ENCODE data around the gene CDK4. TPM values are rescaled to one million over a fixed set of nuclear protein-coding genes. Genes with fewer than 3 reads are reported as not detected.

The CDK4 gene
- total RNA-seq, 1 donor from 2014 or later, result 227 TPM

GRCh38 chr12:57739914-57740538, 12.1 kb downstream of the CDK4 start:
- Mint-ChIP-seq H3K27me3 (ENCODE audit: insufficient read depth) (no peaks in the 10 kb centered on the region), H3K9me3 (no peaks in the 10 kb centered on the region), H3K27ac (peak overlapping the region; percentile 89), H3K36me3 (ENCODE audit: low read depth) (peaks cover 14% of the 10 kb centered on the region), H3K4me3 (peak overlapping the region; percentile 88), H3K4me1 (ENCODE audit: low read depth) (peaks cover 45% of the 10 kb centered on the region)
- no peak for DNase-seq (ENCODE audit: low spot score)
- intact Hi-C loops (cut with micrococcal nuclease), result loop anchor here (5.0 kb wide), 3 partner anchors 128 to 1857 kb away; partner anchors contain the start of genes ARHGAP9, ARHGEF25 and SLC16A7

DNA sequence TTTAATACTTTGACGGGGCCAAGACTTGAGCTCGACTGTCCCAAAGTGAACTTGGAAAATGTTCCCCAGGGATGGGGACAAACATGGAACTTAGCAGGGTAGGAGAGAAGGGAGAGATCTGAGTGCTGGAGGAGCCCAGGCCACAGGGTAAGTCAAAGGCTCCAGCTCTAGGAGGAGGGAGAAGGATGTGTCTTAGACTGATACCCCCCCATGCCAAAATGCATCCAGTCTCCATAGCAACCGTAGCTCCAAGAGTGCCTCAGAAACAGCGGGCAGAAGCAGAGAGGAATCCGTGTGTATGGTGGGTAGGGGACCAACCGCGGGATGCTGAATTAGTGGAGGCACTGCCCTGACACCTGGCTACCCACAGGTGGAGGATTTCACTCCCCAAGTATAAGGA, 12.7 kb downstream of the CDK4 start:
- H3K4me3 Mint-ChIP-seq, result peak overlapping the region; percentile 65
- H3K9me3 Mint-ChIP-seq, result no peaks in the 10 kb centered on the region
- peaks cover 15% of the 10 kb centered on the region for H3K36me3 Mint-ChIP-seq (ENCODE audit: low read depth)

GRCh38 chr12:57738661-57739237, 13.4 kb downstream of the CDK4 start, which contains the start of gene AGAP2:
AGAP2 (minus strand) TSS chr12:57738742; CDS start chr12:57738246, 496 bp downstream.
- H3K27me3 Mint-ChIP-seq (ENCODE audit: insufficient read depth), result no peaks in the 10 kb centered on the region
- H3K4me1 Mint-ChIP-seq (ENCODE audit: low read depth), result peaks cover 32% of the 10 kb centered on the region
- no peak for DNase-seq (ENCODE audit: low spot score)
- H3K9me3 Mint-ChIP-seq, result no peaks in the 10 kb centered on the region
- H3K36me3 Mint-ChIP-seq (ENCODE audit: low read depth), result peaks cover 15% of the 10 kb centered on the region
- peak within 1 kb of the TSS; percentile 70 for H3K27ac Mint-ChIP-seq
- H3K4me3 Mint-ChIP-seq, result peak within 1 kb of the TSS; percentile 65
- intact Hi-C loops (cut with micrococcal nuclease), result no loop called here

More for the DNA sequence above, 12.7 kb downstream of the CDK4 start:
- Mint-ChIP-seq H3K4me1 (ENCODE audit: low read depth) (peaks cover 39% of the 10 kb centered on the region), H3K27me3 (ENCODE audit: insufficient read depth) (no peaks in the 10 kb centered on the region), H3K27ac (peak overlapping the region; percentile 70)
- intact Hi-C loops (cut with micrococcal nuclease), result no loop called here
- no peak for DNase-seq (ENCODE audit: low spot score)

- Mint-ChIP-seq H3K4me3 (no peak overlapping the region), H3K4me1 (ENCODE audit: low read depth) (peaks cover 31% of the 10 kb centered on the region), H3K9me3 (no peaks in the 10 kb centered on the region), H3K27me3 (ENCODE audit: insufficient read depth) (no peaks in the 10 kb centered on the region), H3K27ac (no peak overlapping the region), H3K36me3 (ENCODE audit: low read depth) (peaks cover 19% of the 10 kb centered on the region)
- intact Hi-C loops (cut with micrococcal nuclease), result no loop called here
- no peak for DNase-seq (ENCODE audit: low spot score)
These were observed 14.3 kb downstream of the CDK4 start for GRCh38 chr12:57737467-57738460.

- intact Hi-C loops (cut with micrococcal nuclease), result no loop called here
- Mint-ChIP-seq H3K9me3 (no peaks in the 10 kb centered on the region), H3K27ac (no peak overlapping the region)
These were observed 15.2 kb downstream of the CDK4 start for GRCh38 chr12:57736741-57737466.

GRCh38 chr12:57735952-57736740, 16.0 kb downstream of the CDK4 start:
- peak overlapping the region; percentile 47 for H3K27ac Mint-ChIP-seq
- no peak overlapping the region for H3K4me3 Mint-ChIP-seq
- no peaks in the 10 kb centered on the region for H3K27me3 Mint-ChIP-seq (ENCODE audit: insufficient read depth)
- DNase-seq (ENCODE audit: low spot score), result no peak
- intact Hi-C loops (cut with micrococcal nuclease), result no loop called here
- peaks cover 19% of the 10 kb centered on the region for H3K4me1 Mint-ChIP-seq (ENCODE audit: low read depth)
- H3K9me3 Mint-ChIP-seq, result no peaks in the 10 kb centered on the region
- peaks cover 34% of the 10 kb centered on the region for H3K36me3 Mint-ChIP-seq (ENCODE audit: low read depth)

More at GRCh38 chr12:57736741-57737466, 15.2 kb downstream of the CDK4 start:
- DNase-seq (ENCODE audit: low spot score), result no peak
- Mint-ChIP-seq H3K27me3 (ENCODE audit: insufficient read depth) (no peaks in the 10 kb centered on the region), H3K4me3 (no peak overlapping the region), H3K36me3 (ENCODE audit: low read depth) (peaks cover 27% of the 10 kb centered on the region), H3K4me1 (ENCODE audit: low read depth) (peaks cover 24% of the 10 kb centered on the region)

DNA sequence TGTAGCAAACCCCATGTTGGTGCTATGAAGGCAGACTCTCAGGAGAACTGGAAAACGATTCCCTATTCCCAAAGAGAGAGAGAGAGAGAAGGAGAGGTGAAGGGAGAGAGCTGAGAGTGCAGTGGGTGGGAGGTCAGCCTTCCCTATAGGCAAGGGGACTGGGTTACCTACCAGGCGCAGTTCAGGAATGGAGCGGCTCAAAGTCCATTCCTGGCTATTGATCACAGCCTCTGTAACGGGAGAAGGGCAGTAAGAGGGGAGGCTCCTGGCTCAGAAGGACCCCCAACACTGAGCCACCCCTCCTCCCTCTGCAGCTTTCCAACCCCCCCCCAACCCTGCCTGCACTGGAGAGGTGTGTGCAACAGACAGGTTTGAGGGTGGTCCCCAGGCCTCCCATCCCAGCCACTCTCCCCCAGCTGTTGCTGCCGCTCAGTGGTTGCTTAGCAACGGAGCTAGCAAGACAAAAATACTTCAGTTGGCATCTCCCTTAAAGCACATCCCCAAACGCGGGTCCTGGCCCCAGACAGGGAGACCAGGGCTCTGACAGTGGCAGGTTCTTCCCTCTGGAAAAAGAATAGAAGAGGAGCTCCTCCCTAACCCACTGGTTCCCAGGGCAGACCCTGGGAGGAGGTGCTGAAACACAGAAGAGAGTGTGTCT, 16.8 kb downstream of the CDK4 start:
- intact Hi-C loops (cut with micrococcal nuclease), result no loop called here
- DNase-seq (ENCODE audit: low spot score), result no peak

DNA sequence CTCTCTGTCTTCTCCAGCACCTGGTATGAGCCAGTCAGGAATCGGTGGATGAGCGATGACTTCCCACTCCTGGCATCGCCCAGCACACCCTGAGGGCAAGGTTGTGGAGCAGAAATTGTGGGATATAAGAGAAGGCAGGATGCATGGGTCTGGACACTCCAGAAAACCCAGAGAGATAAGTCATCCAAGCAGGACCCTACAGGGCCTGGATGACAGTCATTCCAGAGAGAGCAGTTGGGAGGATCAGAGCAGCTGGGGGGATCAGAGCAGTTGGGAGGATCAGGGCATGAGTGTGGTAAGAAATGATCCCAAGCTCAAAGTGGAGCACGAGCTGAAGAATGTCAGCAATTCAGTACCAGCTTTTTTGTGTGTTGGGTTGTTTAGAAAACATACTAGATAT, 17.5 kb downstream of the CDK4 start:
- H3K4me1 Mint-ChIP-seq (ENCODE audit: low read depth), result peaks cover 6% of the 10 kb centered on the region
- no peaks in the 10 kb centered on the region for H3K9me3 Mint-ChIP-seq
- intact Hi-C loops (cut with micrococcal nuclease), result no loop called here
- no peak overlapping the region for H3K4me3 Mint-ChIP-seq
- H3K27me3 Mint-ChIP-seq (ENCODE audit: insufficient read depth), result no peaks in the 10 kb centered on the region
- DNase-seq (ENCODE audit: low spot score), result no peak
- peaks cover 41% of the 10 kb centered on the region for H3K36me3 Mint-ChIP-seq (ENCODE audit: low read depth)
- H3K27ac Mint-ChIP-seq, result no peak overlapping the region

More for the DNA sequence above, 16.8 kb downstream of the CDK4 start:
- H3K4me3 Mint-ChIP-seq, result no peak overlapping the region
- H3K27ac Mint-ChIP-seq, result peak overlapping the region; percentile 30
- H3K9me3 Mint-ChIP-seq, result no peaks in the 10 kb centered on the region
- H3K36me3 Mint-ChIP-seq (ENCODE audit: low read depth), result peaks cover 39% of the 10 kb centered on the region
- H3K4me1 Mint-ChIP-seq (ENCODE audit: low read depth), result peaks cover 11% of the 10 kb centered on the region
- no peaks in the 10 kb centered on the region for H3K27me3 Mint-ChIP-seq (ENCODE audit: insufficient read depth)

- intact Hi-C loops (cut with micrococcal nuclease), result no loop called here
- Mint-ChIP-seq H3K4me3 (no peak overlapping the region), H3K27ac (no peak overlapping the region), H3K9me3 (no peaks in the 10 kb centered on the region), H3K36me3 (ENCODE audit: low read depth) (peaks cover 38% of the 10 kb centered on the region), H3K27me3 (ENCODE audit: insufficient read depth) (no peaks in the 10 kb centered on the region), H3K4me1 (ENCODE audit: low read depth) (no peaks in the 10 kb centered on the region)
- no peak for DNase-seq (ENCODE audit: low spot score)
These were observed 18.2 kb downstream of the CDK4 start for GRCh38 chr12:57733928-57734327.

DNA sequence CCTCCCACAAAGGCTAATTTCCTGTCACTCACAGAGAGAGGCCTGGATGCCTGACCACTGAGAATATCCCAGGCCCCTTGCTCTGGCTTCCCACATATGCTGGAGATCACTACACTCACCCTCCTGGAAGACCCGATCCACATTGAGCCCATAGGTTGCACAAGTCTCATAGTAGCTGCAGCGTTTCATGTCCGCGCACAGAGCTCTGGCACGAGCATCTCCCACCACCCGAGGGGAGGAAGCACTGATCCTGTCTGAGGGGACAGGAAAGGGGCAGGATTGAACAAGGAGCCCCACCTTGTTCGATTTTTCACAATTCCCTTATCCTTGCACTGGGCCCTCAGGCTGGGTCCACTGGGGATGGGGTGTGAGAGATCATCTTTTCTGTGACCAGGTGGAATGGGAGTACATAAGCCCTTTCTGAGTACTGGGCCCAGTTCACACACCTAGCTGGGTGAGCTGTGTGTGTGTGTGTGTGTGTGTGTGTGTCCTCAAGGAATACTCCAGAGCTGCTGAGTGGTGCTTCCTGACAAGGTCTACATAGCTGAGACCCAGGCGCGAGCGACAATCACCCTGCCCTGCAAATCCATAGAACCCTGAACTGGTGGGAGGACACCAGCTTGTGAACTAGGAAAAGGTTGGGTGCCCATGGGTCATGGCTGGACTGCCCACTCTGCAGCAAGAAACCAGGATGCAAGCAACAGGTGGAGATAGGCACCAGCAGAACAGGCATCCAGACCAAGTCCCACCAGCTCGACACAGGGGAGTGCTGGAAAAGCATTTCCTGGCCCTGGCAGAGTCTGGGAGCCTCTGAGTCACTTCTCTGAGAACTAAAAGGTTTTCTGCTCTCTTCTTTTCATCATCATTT, 19.1 kb downstream of the CDK4 start:
- peak overlapping the region; percentile 46 for H3K27ac Mint-ChIP-seq
- intact Hi-C loops (cut with micrococcal nuclease), result no loop called here
- H3K27me3 Mint-ChIP-seq (ENCODE audit: insufficient read depth), result no peaks in the 10 kb centered on the region
- no peak overlapping the region for H3K4me3 Mint-ChIP-seq
- no peaks in the 10 kb centered on the region for H3K9me3 Mint-ChIP-seq
- peaks cover 43% of the 10 kb centered on the region for H3K36me3 Mint-ChIP-seq (ENCODE audit: low read depth)
- H3K4me1 Mint-ChIP-seq (ENCODE audit: low read depth), result no peaks in the 10 kb centered on the region
- DNase-seq (ENCODE audit: low spot score), result no peak

- no peaks in the 10 kb centered on the region for H3K9me3 Mint-ChIP-seq
- no peaks in the 10 kb centered on the region for H3K4me1 Mint-ChIP-seq (ENCODE audit: low read depth)
- peaks cover 47% of the 10 kb centered on the region for H3K36me3 Mint-ChIP-seq (ENCODE audit: low read depth)
- DNase-seq (ENCODE audit: low spot score), result no peak
- H3K27ac Mint-ChIP-seq, result no peak overlapping the region
- H3K27me3 Mint-ChIP-seq (ENCODE audit: insufficient read depth), result no peaks in the 10 kb centered on the region
- intact Hi-C loops (cut with micrococcal nuclease), result no loop called here
- no peak overlapping the region for H3K4me3 Mint-ChIP-seq
These were observed 19.8 kb downstream of the CDK4 start for GRCh38 chr12:57732270-57732669.
